Keratinocyte (primary cell): ENCODE results near the gene MBTD1. TPM values are rescaled to one million over a fixed set of nuclear protein-coding genes. Genes with fewer than 3 reads are reported as not detected.
A peak's percentile ranks its signal among the peaks of the same experiment; 100 is the strongest.

Experiments used
- DNase-seq: peaks from one replicate; pipeline ENCODE4 v3.0.0-alpha.2; 2011; ENCODE audit warnings: low read depth, missing footprints, low spot score
- FAIRE-seq: peaks from 2 replicates; lab custom pipeline; 2011; peaks lifted over from hg19 to GRCh38; lab: Jason Lieb, UNC
- H2AFZ ChIP-seq: 2 replicates; pipeline ENCODE4 v1.6.0; 2012; ENCODE audit warnings: low read length, control low read depth, inconsistent platforms; ENCODE audit not compliant: control insufficient read depth
- H3K27ac ChIP-seq: 2 replicates; pipeline ENCODE4 v1.5.1; 2011; ENCODE audit warnings: low read length; ENCODE audit not compliant: control insufficient read depth, insufficient read depth
- H3K27me3 ChIP-seq: 3 replicates; pipeline ENCODE4 v1.6.0; 2011; ENCODE audit warnings: low read length; ENCODE audit not compliant: control insufficient read depth, insufficient read depth; ENCODE audit errors: extremely low read depth
- H3K36me3 ChIP-seq, 2 experiments: 2 replicates in 1 of 2; 3 replicates in 1 of 2; pipeline ENCODE4 v1.5.1; 2011; ENCODE audit warnings: low read length in 2 of 2, mild to moderate bottlenecking in 1 of 2; ENCODE audit not compliant: control insufficient read depth in 2 of 2, insufficient read depth in 2 of 2; ENCODE audit errors: extremely low read depth in 1 of 2
- H3K4me1 ChIP-seq: 3 replicates; pipeline ENCODE4 v1.5.1; 2011; ENCODE audit warnings: low read length; ENCODE audit not compliant: control insufficient read depth, insufficient read depth; ENCODE audit errors: extremely low read depth
- H3K4me2 ChIP-seq: 3 replicates; pipeline ENCODE4 v1.6.0; 2011; ENCODE audit warnings: low read depth, low read length; ENCODE audit not compliant: control insufficient read depth, insufficient read depth; ENCODE audit errors: extremely low read depth
- H3K4me3 ChIP-seq, 3 experiments: fragments of 200-600 bp in 1 of 3; sonication (generic) in 1 of 3; 2 replicates in 2 of 3; 3 replicates in 1 of 3; pipeline ENCODE4 v1.5.1; 2011 to 2016; ENCODE audit warnings: low read length in 3 of 3, mild to moderate bottlenecking in 3 of 3, control low read depth in 2 of 3, inconsistent platforms in 1 of 3, low read depth in 1 of 3, mixed read lengths in 1 of 3, mixed run types in 1 of 3, moderate library complexity in 1 of 3; ENCODE audit not compliant: control insufficient read depth in 2 of 3, insufficient read depth in 2 of 3; ENCODE audit errors: extremely low read depth in 1 of 3
- H3K79me2 ChIP-seq: 2 replicates; pipeline ENCODE4 v1.6.0; 2012; ENCODE audit warnings: low read length; ENCODE audit not compliant: control insufficient read depth, insufficient read depth
- H3K9ac ChIP-seq: 3 replicates; pipeline ENCODE4 v1.6.0; 2011; ENCODE audit warnings: low read length; ENCODE audit not compliant: control insufficient read depth, insufficient read depth; ENCODE audit errors: extremely low read depth
- H3K9me1 ChIP-seq: 3 replicates; pipeline ENCODE4 v1.6.0; 2011; ENCODE audit warnings: low read length; ENCODE audit not compliant: control insufficient read depth, insufficient read depth; ENCODE audit errors: extremely low read depth
- H3K9me3 ChIP-seq: 2 replicates; pipeline ENCODE4 v1.5.1; 2012; ENCODE audit warnings: low read depth, low read length; ENCODE audit not compliant: control insufficient read depth
- H4K20me1 ChIP-seq: 3 replicates; pipeline ENCODE4 v1.6.0; 2011; ENCODE audit warnings: low read length; ENCODE audit not compliant: control insufficient read depth, insufficient read depth; ENCODE audit errors: extremely low read depth
- EZH2 ChIP-seq: IDR thresholded peaks from one replicate; pipeline ENCODE4 v1.6.1; 2012; ENCODE audit warnings: inconsistent platforms, mild to moderate bottlenecking, low read length, moderate library complexity
- dilution Hi-C: fragments of 300-500 bp; cut with MboI; formaldehyde crosslinking; loops from one replicate; pipeline ENCODE4 v1.7.0; 2020; ENCODE audit warnings: low sequenced_read_pairs; ENCODE audit not compliant: extremely low pct_ligation_motif_present
- polyA plus RNA-seq, 5 experiments: library from polyadenylated mRNA; depleted of rRNA in 3 of 5; stranded (reverse) in 3 of 5; stranded (forward) in 1 of 5; unstranded in 1 of 5; fragments of >200 nt; gene quantifications; 1 replicate in 1 of 5; 2 replicates in 3 of 5; 3 replicates in 1 of 5; pipeline versions ENCODE4 v1.2.1 to v1.2.3, GENCODE V29; 2011 to 2012; ENCODE audit warnings: missing spikeins in 2 of 5, low read depth in 1 of 5, low replicate concordance in 1 of 5
- TF ChIP-seq, protein P1 (sequence below), 3 experiments: IDR thresholded peaks in 1 of 3; conservative IDR thresholded peaks in 1 of 3; optimal IDR thresholded peaks in 1 of 3; 2 replicates in 2 of 3; 3 replicates in 1 of 3; pipeline versions ENCODE3 to v1.5.1; 2011; ENCODE audit warnings: low read length in 3 of 3, mild to moderate bottlenecking in 3 of 3, moderate library complexity in 2 of 3, control low read depth in 1 of 3, inconsistent platforms in 1 of 3; ENCODE audit not compliant: insufficient read depth in 2 of 3; ENCODE audit errors: extremely low read depth in 1 of 3

Gene MBTD1
- polyA plus RNA-seq, 1 donor (not counting 4 experiments of a cell fraction or from before 2014, with no cell fraction given): 7.0 TPM

GRCh38 chr17:51258756-51259563, 889 bp downstream of the MBTD1 start:
- TF ChIP-seq, protein P1, sequence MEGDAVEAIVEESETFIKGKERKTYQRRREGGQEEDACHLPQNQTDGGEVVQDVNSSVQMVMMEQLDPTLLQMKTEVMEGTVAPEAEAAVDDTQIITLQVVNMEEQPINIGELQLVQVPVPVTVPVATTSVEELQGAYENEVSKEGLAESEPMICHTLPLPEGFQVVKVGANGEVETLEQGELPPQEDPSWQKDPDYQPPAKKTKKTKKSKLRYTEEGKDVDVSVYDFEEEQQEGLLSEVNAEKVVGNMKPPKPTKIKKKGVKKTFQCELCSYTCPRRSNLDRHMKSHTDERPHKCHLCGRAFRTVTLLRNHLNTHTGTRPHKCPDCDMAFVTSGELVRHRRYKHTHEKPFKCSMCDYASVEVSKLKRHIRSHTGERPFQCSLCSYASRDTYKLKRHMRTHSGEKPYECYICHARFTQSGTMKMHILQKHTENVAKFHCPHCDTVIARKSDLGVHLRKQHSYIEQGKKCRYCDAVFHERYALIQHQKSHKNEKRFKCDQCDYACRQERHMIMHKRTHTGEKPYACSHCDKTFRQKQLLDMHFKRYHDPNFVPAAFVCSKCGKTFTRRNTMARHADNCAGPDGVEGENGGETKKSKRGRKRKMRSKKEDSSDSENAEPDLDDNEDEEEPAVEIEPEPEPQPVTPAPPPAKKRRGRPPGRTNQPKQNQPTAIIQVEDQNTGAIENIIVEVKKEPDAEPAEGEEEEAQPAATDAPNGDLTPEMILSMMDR (optimal IDR thresholded peaks at IDR 0.05 in 1 of 3, IDR thresholded peaks at IDR 0.05 in 1 of 3, conservative IDR thresholded peaks at IDR 0.05 in 1 of 3; ENCODE audit: extremely low read depth in 1 of 3, insufficient read depth in 2 of 3, low read length in 3 of 3): no peak
- no peak for TF ChIP-seq EZH2
- FAIRE-seq: no peak
- H3K9me3 ChIP-seq: no peaks in the 10 kb centered on the region
- no peaks in the 10 kb centered on the region for H3K27me3 ChIP-seq
- H3K36me3 ChIP-seq: peaks cover 0 to 9% of the 10 kb centered on the region in 2 experiments
- peaks cover 2% of the 10 kb centered on the region for H3K9me1 ChIP-seq
- H3K4me1 ChIP-seq: peaks cover 36% of the 10 kb centered on the region
- peak overlapping the region; percentile 98 for H3K9ac ChIP-seq
- peaks cover 92% of the 10 kb centered on the region for H3K79me2 ChIP-seq
- DNase-seq: no peak
- H2AFZ ChIP-seq: no peak overlapping the region
- H3K4me3 ChIP-seq: peak overlapping the region; percentile 83 to 95 (median 94)
- peak overlapping the region; percentile 100 for H3K27ac ChIP-seq
- peak overlapping the region; percentile 82 for H3K4me2 ChIP-seq
- no peaks in the 10 kb centered on the region for H4K20me1 ChIP-seq
- dilution Hi-C loops: no loop called here

- no peaks in the 10 kb centered on the region for H3K9me3 ChIP-seq
- no peak for FAIRE-seq
- peak overlapping the region; percentile 100 for H3K27ac ChIP-seq
- H3K4me2 ChIP-seq: peak overlapping the region; percentile 82
- peaks cover 0 to 4% of the 10 kb centered on the region in 2 experiments for H3K36me3 ChIP-seq
- peaks cover 78% of the 10 kb centered on the region for H3K79me2 ChIP-seq
- peak overlapping the region in 2 of 3 experiments; percentile 83 to 94 for H3K4me3 ChIP-seq
- no peak for DNase-seq
- peaks cover 2% of the 10 kb centered on the region for H3K9me1 ChIP-seq
- H3K9ac ChIP-seq: peak overlapping the region; percentile 98
- H3K4me1 ChIP-seq: peaks cover 23% of the 10 kb centered on the region
- H3K27me3 ChIP-seq: no peaks in the 10 kb centered on the region
- TF ChIP-seq EZH2: no peak
- TF ChIP-seq, protein P1 (optimal IDR thresholded peaks at IDR 0.05 in 1 of 3, IDR thresholded peaks at IDR 0.05 in 1 of 3, conservative IDR thresholded peaks at IDR 0.05 in 1 of 3; ENCODE audit: extremely low read depth in 1 of 3, insufficient read depth in 2 of 3, low read length in 3 of 3): no peak
- no peak overlapping the region for H2AFZ ChIP-seq
- H4K20me1 ChIP-seq: no peaks in the 10 kb centered on the region
- dilution Hi-C loops: no loop called here
Observed at GRCh38 chr17:51257150-51258081, 2.4 kb downstream of the MBTD1 start.
